ENCODE results near the gene PREB. TPM values are rescaled to one million over a fixed set of nuclear protein-coding genes. Genes with fewer than 3 reads are reported as not detected.

The PREB gene
- total RNA-seq, 4 donors from 2014 or later, result 60.7 to 76.5 (median 65.7) TPM

DNA sequence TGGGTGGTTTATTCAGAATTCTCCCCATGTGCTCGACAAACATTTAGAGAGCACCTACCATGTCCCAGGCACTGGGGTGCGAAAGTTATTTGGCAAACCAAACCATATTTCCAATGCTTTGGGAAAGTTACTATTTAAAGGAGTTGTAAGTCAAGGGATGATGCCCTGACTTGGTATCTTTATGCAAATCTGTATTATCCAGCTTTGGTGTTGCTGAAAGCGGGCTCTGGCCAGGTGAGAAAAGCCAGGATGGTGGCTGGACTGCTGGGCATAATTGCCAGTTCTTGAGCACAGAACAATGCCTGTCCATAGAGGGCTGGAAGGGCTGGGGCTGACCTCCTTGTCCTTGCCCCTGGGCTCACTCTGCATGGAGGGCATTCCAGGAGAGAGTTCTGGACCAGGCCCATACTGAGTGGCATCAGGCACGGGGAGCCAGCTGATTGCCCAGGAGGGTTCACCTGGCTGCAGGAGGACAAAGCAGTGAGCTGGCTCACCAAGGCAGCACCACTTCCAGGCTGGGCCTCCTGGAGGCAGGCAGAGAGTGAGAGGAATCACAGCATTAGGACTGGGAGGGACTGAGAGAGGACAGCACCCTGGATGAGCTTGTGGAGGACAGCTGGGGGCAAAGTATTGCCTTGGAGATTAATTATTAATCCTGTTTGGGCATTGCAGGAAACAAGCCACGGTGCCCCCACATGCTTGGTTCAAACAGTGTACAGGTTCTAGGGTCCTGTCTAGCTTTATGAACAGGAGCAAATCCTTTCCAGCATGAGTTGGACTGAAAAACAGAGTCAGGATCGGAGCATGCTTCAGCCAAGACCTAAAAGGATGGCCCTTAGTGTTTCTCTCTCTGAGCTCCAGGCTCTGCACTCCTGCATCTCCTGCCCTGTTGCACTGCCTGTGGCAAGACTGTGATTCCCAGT, 40.7 kb downstream of the PREB start:
- DNase-seq (ENCODE audit: low spot score) (no peak), ATAC-seq (ENCODE audit: low FRiP score) (no peak)
- TF ChIP-seq, protein P1, sequence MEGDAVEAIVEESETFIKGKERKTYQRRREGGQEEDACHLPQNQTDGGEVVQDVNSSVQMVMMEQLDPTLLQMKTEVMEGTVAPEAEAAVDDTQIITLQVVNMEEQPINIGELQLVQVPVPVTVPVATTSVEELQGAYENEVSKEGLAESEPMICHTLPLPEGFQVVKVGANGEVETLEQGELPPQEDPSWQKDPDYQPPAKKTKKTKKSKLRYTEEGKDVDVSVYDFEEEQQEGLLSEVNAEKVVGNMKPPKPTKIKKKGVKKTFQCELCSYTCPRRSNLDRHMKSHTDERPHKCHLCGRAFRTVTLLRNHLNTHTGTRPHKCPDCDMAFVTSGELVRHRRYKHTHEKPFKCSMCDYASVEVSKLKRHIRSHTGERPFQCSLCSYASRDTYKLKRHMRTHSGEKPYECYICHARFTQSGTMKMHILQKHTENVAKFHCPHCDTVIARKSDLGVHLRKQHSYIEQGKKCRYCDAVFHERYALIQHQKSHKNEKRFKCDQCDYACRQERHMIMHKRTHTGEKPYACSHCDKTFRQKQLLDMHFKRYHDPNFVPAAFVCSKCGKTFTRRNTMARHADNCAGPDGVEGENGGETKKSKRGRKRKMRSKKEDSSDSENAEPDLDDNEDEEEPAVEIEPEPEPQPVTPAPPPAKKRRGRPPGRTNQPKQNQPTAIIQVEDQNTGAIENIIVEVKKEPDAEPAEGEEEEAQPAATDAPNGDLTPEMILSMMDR (IDR thresholded peaks at IDR 0.05), result no peak

DNA sequence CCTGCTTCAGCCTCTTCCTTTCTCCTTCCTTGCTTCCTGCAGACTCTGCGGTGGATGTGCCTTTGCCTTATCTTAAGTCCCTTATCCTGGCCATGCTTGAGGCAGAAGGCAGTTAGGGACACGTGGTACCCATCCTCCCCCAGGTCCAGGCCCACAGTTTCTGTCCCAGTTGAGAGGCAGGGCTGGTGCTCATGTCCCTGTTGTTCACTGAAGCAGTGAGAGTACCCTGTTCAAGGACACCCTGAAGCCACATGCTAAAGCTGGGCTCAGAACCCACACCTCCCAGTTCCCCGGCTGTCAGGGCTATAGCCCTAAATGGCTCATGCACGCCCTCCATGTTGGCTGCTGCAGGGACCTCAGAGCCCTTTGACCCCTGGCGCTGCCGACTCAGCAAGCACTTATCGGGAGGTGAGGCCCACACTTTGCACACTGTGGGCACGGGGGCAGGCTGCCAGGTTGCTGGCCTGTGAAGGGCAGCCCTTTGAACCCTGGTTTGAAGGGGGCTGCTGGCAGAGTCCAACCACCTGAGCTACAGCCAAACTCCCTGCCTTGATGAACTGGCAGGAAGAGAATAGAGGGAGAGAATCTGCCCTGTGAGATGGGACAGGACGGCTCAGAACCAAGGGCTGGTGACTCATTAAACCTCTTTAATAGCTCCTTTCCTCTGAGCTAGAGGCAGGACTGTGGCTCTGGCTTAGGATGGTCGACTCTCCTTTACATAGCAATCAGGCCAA, 41.6 kb downstream of the PREB start:
- TF ChIP-seq, protein P1 (IDR thresholded peaks at IDR 0.05), result no peak
- ATAC-seq (ENCODE audit: low FRiP score), result no peak
- no peak for DNase-seq (ENCODE audit: low spot score)

DNA sequence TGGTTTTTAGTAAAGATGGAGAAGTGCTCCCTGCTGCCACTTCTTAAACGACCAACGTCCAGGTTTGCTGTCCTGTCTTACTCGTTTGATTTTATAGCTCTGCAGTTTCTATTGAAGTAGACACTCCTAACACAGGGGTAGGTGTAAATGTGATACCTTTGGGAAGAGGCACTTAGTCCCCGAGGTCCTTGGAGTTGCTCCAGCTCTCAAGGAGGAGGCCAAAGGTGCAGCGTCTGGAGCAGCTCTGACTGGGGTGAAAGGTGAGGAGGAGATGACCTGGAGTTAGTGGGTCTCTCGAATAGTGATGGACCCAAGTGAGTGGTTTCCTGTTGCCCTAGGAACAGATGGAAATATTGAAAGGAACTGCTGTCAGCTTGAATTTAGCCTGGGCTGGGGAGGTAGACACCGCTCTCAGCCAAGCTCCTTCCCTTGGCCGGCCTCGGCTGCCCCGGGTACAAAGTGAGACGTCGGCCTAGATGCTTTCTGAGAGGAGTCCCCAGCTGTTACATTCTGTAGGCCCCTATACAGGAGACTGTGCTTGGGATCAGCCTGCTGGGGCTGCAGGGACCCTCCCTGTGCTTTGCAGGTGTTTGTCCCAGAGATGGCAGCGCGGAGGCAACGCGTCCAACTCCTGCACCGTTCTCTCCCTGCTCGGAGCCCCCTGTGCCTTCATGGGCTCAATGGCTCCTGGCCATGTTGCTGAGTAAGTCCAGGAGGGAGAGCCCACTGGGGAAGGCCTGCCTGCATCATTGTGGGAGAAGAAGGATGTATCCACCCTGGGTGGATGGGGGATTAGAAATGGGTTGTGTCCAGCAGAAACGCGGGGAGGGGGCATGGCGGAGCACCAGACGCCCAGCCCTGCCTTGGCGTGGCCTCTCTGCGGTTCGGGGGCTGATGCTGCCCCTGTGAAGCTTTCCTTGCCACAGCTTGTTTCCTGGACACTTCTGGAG, 42.4 kb downstream of the PREB start:
- DNase-seq (ENCODE audit: low spot score) (no peak), ATAC-seq (ENCODE audit: low FRiP score) (no peak)
- TF ChIP-seq, protein P1 (IDR thresholded peaks at IDR 0.05), result no peak

DNA sequence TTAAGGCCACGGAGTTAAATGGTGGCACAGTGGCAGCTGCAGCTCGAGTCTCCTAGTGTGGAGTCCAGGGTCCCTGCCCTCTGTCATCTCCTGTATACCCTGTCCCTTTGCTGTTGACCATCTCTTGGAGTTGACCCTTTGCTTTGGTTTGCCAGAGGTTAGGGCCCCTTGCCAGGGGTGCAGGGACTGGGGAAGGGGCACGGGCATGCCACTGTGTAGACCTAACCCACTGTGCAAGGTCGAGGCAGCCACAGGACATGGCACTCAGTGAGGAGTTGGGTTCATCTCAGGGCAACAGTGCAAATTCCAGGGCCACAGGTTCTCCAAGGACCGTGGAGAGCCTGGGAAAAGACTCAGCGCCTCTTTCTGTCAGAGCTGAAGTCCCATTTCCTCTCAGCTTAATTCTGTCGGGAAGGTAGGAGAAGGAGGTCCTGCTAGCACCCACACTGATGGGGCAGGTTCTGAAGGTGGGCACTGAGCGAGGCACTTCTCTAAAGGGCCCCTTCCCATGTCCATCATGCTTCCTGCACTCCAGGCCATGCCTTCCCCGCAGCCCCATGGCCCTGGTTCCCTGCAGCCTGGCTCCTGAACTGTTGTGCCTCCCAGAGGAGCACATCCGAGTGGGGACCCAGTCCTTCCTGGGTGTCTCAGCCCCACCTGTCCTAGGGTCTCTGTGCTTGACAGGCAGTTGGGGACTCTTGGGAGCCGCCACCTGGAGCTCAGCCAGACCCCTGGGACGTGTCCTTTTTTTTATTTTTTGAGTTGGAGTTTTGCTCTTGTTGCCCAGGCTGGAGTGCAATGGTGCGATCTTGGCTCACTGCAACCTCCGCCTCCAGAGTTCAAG, 45.1 kb downstream of the PREB start:
- DNase-seq (ENCODE audit: low spot score), result no peak
- TF ChIP-seq, protein P1 (IDR thresholded peaks at IDR 0.05), result no peak
- no peak for ATAC-seq (ENCODE audit: low FRiP score)

DNA sequence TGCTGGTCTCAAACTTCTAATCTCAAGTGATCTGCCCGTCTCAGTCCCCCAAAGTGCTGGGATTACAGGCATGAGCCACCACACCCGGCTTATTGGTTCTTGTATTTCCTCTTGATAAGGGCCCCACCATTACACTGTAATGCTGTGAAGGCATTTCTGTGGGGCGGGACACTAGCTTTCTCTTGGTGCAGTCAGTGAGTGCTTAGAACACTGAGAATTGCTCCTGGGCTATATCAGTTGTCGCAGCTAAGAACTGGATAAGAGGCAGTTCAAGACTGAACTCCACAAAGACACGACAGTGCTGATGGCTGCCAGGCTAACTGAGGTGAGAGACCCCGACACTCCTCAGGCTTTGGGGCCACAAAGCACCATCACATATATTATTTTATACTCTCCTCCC, 45.8 kb downstream of the PREB start:
- ATAC-seq (ENCODE audit: low FRiP score) (no peak), DNase-seq (ENCODE audit: low spot score) (no peak)
- TF ChIP-seq, protein P1 (IDR thresholded peaks at IDR 0.05), result no peak
